H1 (cell line): Measurements from ENCODE around the gene MITF. TPM values are rescaled to one million over a fixed set of nuclear protein-coding genes. Genes with fewer than 3 reads are reported as not detected.

ENCODE experiments used
- CTCF ChIA-PET: fragments of 300-600 bp; sonication (Branson Sonifier 250); formaldehyde crosslinking; loops from one replicate; lab custom pipeline; 2021; ENCODE audit not compliant: partially characterized antibody; lab: Charles Lee
- POLR2A ChIA-PET: fragments of 300-600 bp; sonication (Branson Sonifier 250); formaldehyde crosslinking; loops from one replicate; lab custom pipeline; 2021; ENCODE audit warnings: inconsistent platforms; ENCODE audit not compliant: partially characterized antibody; lab: Charles Lee
- DNase-seq, 2 experiments: peaks; one replicate each; pipeline versions ENCODE4 v3.0.0 to v3.0.0-alpha.2; 2010 to 2022; ENCODE audit warnings: low spot score in 2 of 2, low read depth in 1 of 2, mixed read lengths in 1 of 2
- FAIRE-seq: peaks from 2 replicates; lab custom pipeline; 2011; peaks lifted over from hg19 to GRCh38; lab: Jason Lieb, UNC
- H2AFZ ChIP-seq: 2 replicates; pipeline ENCODE4 v1.8.1; 2012; ENCODE audit warnings: low read length, inconsistent platforms
- H2AK5ac ChIP-seq: 2 replicates; pipeline ENCODE4 v1.6.1; 2013; ENCODE audit warnings: low read depth, low read length
- H2BK120ac ChIP-seq: replicated peaks from 2 replicates; pipeline ENCODE3; 2013; ENCODE audit warnings: low read depth, low read length, inconsistent platforms
- H2BK12ac ChIP-seq: 2 replicates; pipeline ENCODE4 v1.6.1; 2013; ENCODE audit warnings: low read depth, low read length
- H2BK15ac ChIP-seq: 2 replicates; pipeline ENCODE4 v1.6.1; 2013; ENCODE audit warnings: low read length
- H2BK20ac ChIP-seq: 2 replicates; pipeline ENCODE4 v1.6.1; 2013; ENCODE audit warnings: low read length
- H2BK5ac ChIP-seq: 2 replicates; pipeline ENCODE4 v1.6.1; 2013; ENCODE audit warnings: low read depth, low read length
- H3K14ac ChIP-seq: 2 replicates; pipeline ENCODE4 v1.6.1; 2013; ENCODE audit warnings: inconsistent platforms; ENCODE audit not compliant: insufficient read length
- H3K18ac ChIP-seq: 2 replicates; pipeline ENCODE4 v1.6.1; 2013; ENCODE audit warnings: low read length; ENCODE audit errors: extremely low read depth
- H3K23ac ChIP-seq: 2 replicates; pipeline ENCODE4 v1.6.1; 2013; ENCODE audit warnings: inconsistent platforms; ENCODE audit not compliant: insufficient read length
- H3K23me2 ChIP-seq: 2 replicates; pipeline ENCODE4 v1.6.1; 2013; ENCODE audit warnings: low read depth, low read length
- H3K27ac ChIP-seq: 2 replicates; pipeline ENCODE4 v1.6.1; 2011; ENCODE audit warnings: low read depth, low read length, inconsistent platforms
- H3K27me3 ChIP-seq, 4 experiments: replicated peaks in 1 of 4; 1 replicate in 1 of 4; 2 replicates in 3 of 4; pipeline versions ENCODE4 v1.6.1 to v1.8.1; 2011 to 2013; ENCODE audit warnings: low read length in 3 of 4, mild to moderate bottlenecking in 3 of 4, inconsistent platforms in 2 of 4, mixed read lengths in 2 of 4, moderate library complexity in 1 of 4; ENCODE audit not compliant: control insufficient read depth in 3 of 4, insufficient read depth in 3 of 4; ENCODE audit errors: extremely low read depth in 1 of 4
- H3K36me3 ChIP-seq, 4 experiments: 2 replicates each; pipeline versions ENCODE4 v1.6.1 to v1.8.1; 2011 to 2013; ENCODE audit warnings: mild to moderate bottlenecking in 4 of 4, low read length in 3 of 4, moderate library complexity in 2 of 4, control low read depth in 1 of 4, inconsistent platforms in 1 of 4; ENCODE audit not compliant: insufficient read depth in 4 of 4, control insufficient read depth in 2 of 4
- H3K4ac ChIP-seq: replicated peaks from 2 replicates; pipeline ENCODE3; 2013; ENCODE audit warnings: low read length, low read depth, mixed read lengths, inconsistent platforms; ENCODE audit not compliant: insufficient read length
- H3K4me1 ChIP-seq, 4 experiments: replicated peaks in 1 of 4; 1 replicate in 1 of 4; 2 replicates in 3 of 4; pipeline versions ENCODE4 v1.6.1 to v1.8.1; 2011 to 2013; ENCODE audit warnings: low read length in 3 of 4, inconsistent platforms in 2 of 4, mixed read lengths in 1 of 4; ENCODE audit not compliant: insufficient read depth in 4 of 4, control insufficient read depth in 3 of 4
- H3K4me2 ChIP-seq, 2 experiments: 2 replicates each; pipeline versions ENCODE4 v1.6.1 to v1.8.1; 2011 to 2013; ENCODE audit warnings: low read depth in 2 of 2, low read length in 2 of 2, control low read depth in 1 of 2, inconsistent platforms in 1 of 2, mild to moderate bottlenecking in 1 of 2; ENCODE audit not compliant: insufficient read depth in 1 of 2
- H3K4me3 ChIP-seq, 4 experiments: fragments of 200-600, 300-600 bp in 1 of 4; sonication (generic), shearing (Covaris generic), sonication (Bioruptor Twin) in 1 of 4; 2 replicates each; pipeline versions ENCODE4 v1.5.1 to v1.8.1; 2011 to 2016; ENCODE audit warnings: low read length in 4 of 4, low read depth in 3 of 4, control low read depth in 2 of 4, inconsistent platforms in 2 of 4, mild to moderate bottlenecking in 2 of 4, mixed read lengths in 1 of 4, moderate library complexity in 1 of 4; ENCODE audit not compliant: insufficient read depth in 2 of 4; ENCODE audit errors: extremely low read depth in 1 of 4
- H3K56ac ChIP-seq: replicated peaks from 2 replicates; pipeline ENCODE3; 2013; ENCODE audit warnings: low read depth, mild to moderate bottlenecking, mixed read lengths, low read length, inconsistent platforms; ENCODE audit not compliant: insufficient read length
- H3K79me1 ChIP-seq: 2 replicates; pipeline ENCODE4 v1.6.1; 2013; ENCODE audit warnings: low read depth, low read length, control low read depth
- H3K79me2 ChIP-seq, 2 experiments: 2 replicates each; pipeline versions ENCODE4 v1.6.1 to v1.8.1; 2012 to 2013; ENCODE audit warnings: low read length in 2 of 2, mild to moderate bottlenecking in 2 of 2, inconsistent platforms in 1 of 2; ENCODE audit not compliant: insufficient read depth in 2 of 2, control insufficient read depth in 1 of 2
- H3K9ac ChIP-seq, 4 experiments: replicated peaks in 1 of 4; 1 replicate in 1 of 4; 2 replicates in 3 of 4; pipeline versions ENCODE4 v1.6.1 to v1.8.1; 2011 to 2013; ENCODE audit warnings: low read depth in 3 of 4, low read length in 3 of 4, control low read depth in 2 of 4, mild to moderate bottlenecking in 2 of 4, moderate library complexity in 2 of 4, inconsistent platforms in 1 of 4; ENCODE audit errors: extremely low read depth in 1 of 4
- H3K9me3 ChIP-seq, 2 experiments: 2 replicates each; pipeline versions ENCODE4 v1.6.1 to v1.8.1; 2012 to 2013; ENCODE audit warnings: mild to moderate bottlenecking in 2 of 2, moderate library complexity in 2 of 2, control low read depth in 1 of 2, inconsistent platforms in 1 of 2, low read depth in 1 of 2, low read length in 1 of 2, mixed read lengths in 1 of 2; ENCODE audit not compliant: insufficient read depth in 2 of 2
- H4K20me1 ChIP-seq, 2 experiments: replicated peaks in 1 of 2; 2 replicates each; pipeline versions ENCODE3 to v1.8.1; 2011 to 2013; ENCODE audit warnings: inconsistent platforms in 2 of 2, low read length in 2 of 2, mild to moderate bottlenecking in 1 of 2; ENCODE audit not compliant: insufficient read depth in 2 of 2, control insufficient read depth in 1 of 2
- H4K5ac ChIP-seq: 2 replicates; pipeline ENCODE4 v1.6.1; 2013; ENCODE audit warnings: low read length, low read depth, mixed read lengths, inconsistent platforms; ENCODE audit not compliant: insufficient read length
- H4K8ac ChIP-seq: 2 replicates; pipeline ENCODE4 v1.8.0; 2013; ENCODE audit warnings: mild to moderate bottlenecking, moderate library complexity, low read length, inconsistent platforms; ENCODE audit not compliant: insufficient read depth; ENCODE audit errors: extremely low read depth
- H4K91ac ChIP-seq: replicated peaks from 2 replicates; pipeline ENCODE3; 2013; ENCODE audit warnings: low read length, mixed read lengths, inconsistent platforms; ENCODE audit not compliant: insufficient read length
- BRCA1 ChIP-seq: IDR thresholded peaks from 2 replicates; pipeline ENCODE4 v1.6.1; 2012; ENCODE audit warnings: low read depth, low read length, improper control_type of control experiment
- EZH2 ChIP-seq: fragments of 200-600 bp; sonication (generic); IDR thresholded peaks from 2 replicates; pipeline ENCODE4 v1.7.1; 2012; ENCODE audit warnings: low read depth, mild to moderate bottlenecking, moderate library complexity, low read length, inconsistent platforms; ENCODE audit not compliant: severe bottlenecking
- HDAC2 ChIP-seq, 2 experiments: fragments of 300-600 bp in 1 of 2; sonication (generic) in 1 of 2; IDR thresholded peaks; 2 replicates each; pipeline ENCODE4 v1.6.1; 2011 to 2012; ENCODE audit warnings: low read depth in 2 of 2, low read length in 2 of 2, mild to moderate bottlenecking in 2 of 2, moderate library complexity in 2 of 2, borderline replicate concordance in 1 of 2, inconsistent platforms in 1 of 2
- JUN ChIP-seq: IDR thresholded peaks from 2 replicates; pipeline ENCODE4 v1.6.1; 2011; ENCODE audit warnings: low read depth, mild to moderate bottlenecking, improper control_type of control experiment, low read length
- POLR2A ChIP-seq, 2 experiments: IDR thresholded peaks; 1 replicate in 1 of 2; 2 replicates in 1 of 2; pipeline ENCODE4 v1.6.1; 2011; ENCODE audit warnings: low read depth in 2 of 2, low read length in 2 of 2, mild to moderate bottlenecking in 2 of 2; ENCODE audit errors: control extremely low read depth in 1 of 2
- POU5F1 ChIP-seq: IDR thresholded peaks from 2 replicates; pipeline ENCODE4 v1.6.1; 2011; ENCODE audit warnings: low read depth, mild to moderate bottlenecking, low read length, moderate library complexity
- SIN3A ChIP-seq, 2 experiments: IDR thresholded peaks in 1 of 2; conservative IDR thresholded peaks in 1 of 2; 2 replicates each; pipeline ENCODE4 v1.6.1; 2011 to 2012; ENCODE audit warnings: low read length in 2 of 2, improper control_type of control experiment in 1 of 2, low read depth in 1 of 2, mild to moderate bottlenecking in 1 of 2
- SUZ12 ChIP-seq: fragments of 200-600 bp; sonication (generic); IDR thresholded peaks from 2 replicates; pipeline ENCODE4 v1.6.1; 2012; ENCODE audit warnings: mild to moderate bottlenecking, inconsistent platforms, low read length, moderate library complexity, mixed read lengths
- TAF1 ChIP-seq: IDR thresholded peaks from 2 replicates; pipeline ENCODE4 v1.6.1; 2011; ENCODE audit warnings: mild to moderate bottlenecking, low read depth, low read length
- TAF7 ChIP-seq: optimal IDR thresholded peaks from 2 replicates; pipeline ENCODE3; 2011; ENCODE audit warnings: low read depth, mild to moderate bottlenecking, inconsistent platforms, low read length, moderate library complexity, borderline replicate concordance
- WGBS, 2 experiments: shearing (Covaris generic) in 1 of 2; methylation state at CpG; one replicate each; pipeline versions ENCODE4 v1.1.6 to v1.1.7; 2013 to 2015; ENCODE audit warnings: low lambda C conversion rate in 2 of 2, mixed read lengths in 2 of 2, inconsistent platforms in 1 of 2, low coverage in 1 of 2, missing lambda C conversion rate in 1 of 2; ENCODE audit not compliant: insufficient replicate concordance in 2 of 2, insufficient coverage in 1 of 2, insufficient read length in 1 of 2; ENCODE audit errors: extremely low coverage in 1 of 2, missing lambda C conversion rate in 1 of 2; 5-methylcytosine and 5-hydroxymethylcytosine counted together
- polyA plus RNA-seq, 7 experiments: library from polyadenylated mRNA; depleted of rRNA in 3 of 7; stranded (reverse) in 5 of 7; unstranded in 2 of 7; fragments of >200 nt in 5 of 7; fragments of 200-250 nt in 2 of 7; gene quantifications; 1 replicate in 5 of 7; 2 replicates in 1 of 7; 4 replicates in 1 of 7; pipeline versions ENCODE4 v1.2.1 to v1.2.3, GENCODE V29; 2011 to 2013; ENCODE audit warnings: missing spikeins in 2 of 7, mixed read lengths in 2 of 7
- total RNA-seq: library from RNA; stranded (reverse); fragmentation: NEBNext Ultra II Directional; extraction: Animal tissue kit (Norgen Biotek cat#: 25700); gene quantifications from 2 replicates; pipeline ENCODE4 v1.2.1, GENCODE V29; 2021
- TF ChIP-seq, protein P1 (sequence below): IDR thresholded peaks from 2 replicates; pipeline ENCODE4 v1.6.1; 2012; ENCODE audit warnings: low read length, inconsistent platforms
- TF ChIP-seq, protein P2 (sequence below): IDR thresholded peaks from 2 replicates; pipeline ENCODE4 v1.6.1; 2012; ENCODE audit warnings: inconsistent platforms

MITF gene
- total and polyA plus RNA-seq, 2 of the 8 experiments (the other 6 are each of a cell fraction or from before 2014, with no cell fraction given), result 0.53 to 1.4 TPM

DNA sequence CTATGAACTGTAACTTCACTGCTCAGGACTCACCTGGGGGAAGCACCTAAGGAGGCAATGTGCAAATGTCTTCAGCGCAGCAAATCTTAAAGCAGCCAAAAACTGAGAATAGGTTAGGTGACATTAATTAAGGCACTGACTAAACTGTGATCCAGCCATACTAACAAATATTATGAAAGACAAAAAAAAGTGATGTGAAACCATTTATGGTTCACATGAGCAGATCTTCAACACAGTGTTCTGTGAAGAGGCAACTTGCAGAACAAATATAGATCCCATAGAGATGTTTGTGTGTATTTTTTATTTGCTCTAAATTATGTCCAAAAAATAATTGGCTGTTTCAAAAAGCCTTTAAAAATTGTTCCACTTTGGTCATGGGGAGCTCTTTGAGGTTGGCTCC is 24.1 kb upstream of the MITF start:
- Histone ChIP-seq H3K27ac (no peak overlapping the region), H3K27me3 (no peaks in the 10 kb centered on the region), H3K79me2 (no peaks in the 10 kb centered on the region), H3K36me3 (no peaks in the 10 kb centered on the region), H3K56ac (no peak overlapping the region), H3K9ac (no peak overlapping the region), H3K4me1 (peaks cover 0 to 5% (median 2%) of the 10 kb centered on the region in 4 experiments; a peak in 3 of 7 replicates), H4K8ac (no peak overlapping the region), H2AFZ (no peak overlapping the region), H3K18ac (no peak overlapping the region), H2AK5ac (no peak overlapping the region), H3K4me2 (no peak overlapping the region), H2BK5ac (no peak overlapping the region), H4K5ac (no peak overlapping the region), H4K91ac (no peak overlapping the region), H3K23me2 (no peaks in the 10 kb centered on the region; the same call in 1 of the 2 replicates), H2BK12ac (no peak overlapping the region), H4K20me1 (no peaks in the 10 kb centered on the region), H3K79me1 (no peaks in the 10 kb centered on the region), H2BK15ac (no peak overlapping the region), H3K14ac (no peak overlapping the region), H3K4me3 (no peak overlapping the region), H3K9me3 (no peaks in the 10 kb centered on the region), H3K23ac (no peak overlapping the region), H2BK120ac (no peak overlapping the region), H3K4ac (no peak overlapping the region), H2BK20ac (no peak overlapping the region)
- ChIA-PET POLR2A (no interaction called here), CTCF (no interaction called here)
- FAIRE-seq (no peak), DNase-seq (no peak)
- WGBS, 2 experiments, result 94% methylated on average over 1 of the region's 1 CpG; no CpG with 5 or more reads in 1 of the 2 experiments
- no peak for TF ChIP-seq POLR2A (IDR thresholded peaks at IDR 0.05; ENCODE audit: control extremely low read depth in 1 of 2, low read depth in 2 of 2, low read length in 2 of 2)
- no peak for TF ChIP-seq SUZ12
- TF ChIP-seq, protein P1, sequence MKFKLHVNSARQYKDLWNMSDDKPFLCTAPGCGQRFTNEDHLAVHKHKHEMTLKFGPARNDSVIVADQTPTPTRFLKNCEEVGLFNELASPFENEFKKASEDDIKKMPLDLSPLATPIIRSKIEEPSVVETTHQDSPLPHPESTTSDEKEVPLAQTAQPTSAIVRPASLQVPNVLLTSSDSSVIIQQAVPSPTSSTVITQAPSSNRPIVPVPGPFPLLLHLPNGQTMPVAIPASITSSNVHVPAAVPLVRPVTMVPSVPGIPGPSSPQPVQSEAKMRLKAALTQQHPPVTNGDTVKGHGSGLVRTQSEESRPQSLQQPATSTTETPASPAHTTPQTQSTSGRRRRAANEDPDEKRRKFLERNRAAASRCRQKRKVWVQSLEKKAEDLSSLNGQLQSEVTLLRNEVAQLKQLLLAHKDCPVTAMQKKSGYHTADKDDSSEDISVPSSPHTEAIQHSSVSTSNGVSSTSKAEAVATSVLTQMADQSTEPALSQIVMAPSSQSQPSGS, result no peak
- TF ChIP-seq, protein P2, sequence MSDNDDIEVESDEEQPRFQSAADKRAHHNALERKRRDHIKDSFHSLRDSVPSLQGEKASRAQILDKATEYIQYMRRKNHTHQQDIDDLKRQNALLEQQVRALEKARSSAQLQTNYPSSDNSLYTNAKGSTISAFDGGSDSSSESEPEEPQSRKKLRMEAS, result no peak
- TF ChIP-seq JUN, result no peak
- TF ChIP-seq SIN3A (conservative IDR thresholded peaks at IDR 0.05 in 1 of 2, IDR thresholded peaks at IDR 0.05 in 1 of 2; ENCODE audit: low read depth in 1 of 2, low read length in 2 of 2), result no peak
- TF ChIP-seq TAF1, result no peak
- TF ChIP-seq EZH2, result no peak
- TF ChIP-seq TAF7, result no peak
- no peak for TF ChIP-seq BRCA1
- no peak for TF ChIP-seq POU5F1
- no peak for TF ChIP-seq HDAC2 (IDR thresholded peaks at IDR 0.05; ENCODE audit: borderline replicate concordance in 1 of 2, low read depth in 2 of 2, low read length in 2 of 2)
